HG03575 (cell line): ENCODE results near the gene TRPM3.

Experiments used
- ATAC-seq: cut with Tn5 transposase; IDR thresholded peaks from one replicate; pipeline ENCODE4 v1.9.1; 2021; ENCODE audit not compliant: unreplicated experiment, insufficient number of reproducible peaks, low FRiP score; ENCODE audit errors: extremely low read depth

Gene TRPM3

DNA sequence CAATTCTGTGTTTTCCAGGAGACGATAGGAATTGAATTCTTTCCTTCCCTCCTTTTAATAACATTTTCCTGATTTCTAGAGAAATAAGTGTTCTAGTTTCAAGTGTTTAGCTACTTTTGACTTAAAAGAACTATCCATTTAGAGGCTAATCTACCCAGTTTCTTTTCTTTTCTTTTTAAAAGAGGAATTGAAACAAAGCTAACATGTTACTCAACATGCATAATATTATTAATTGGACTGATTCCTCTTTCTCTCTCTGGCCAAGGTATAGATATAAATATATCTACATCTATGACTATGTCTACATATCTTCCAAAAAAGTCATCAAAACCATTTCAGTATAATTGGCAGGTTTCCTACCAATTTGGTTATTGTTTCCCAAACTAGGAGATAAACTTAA, 309.8 kb downstream of the TRPM3 start:
- ATAC-seq, result peak; percentile 67

DNA sequence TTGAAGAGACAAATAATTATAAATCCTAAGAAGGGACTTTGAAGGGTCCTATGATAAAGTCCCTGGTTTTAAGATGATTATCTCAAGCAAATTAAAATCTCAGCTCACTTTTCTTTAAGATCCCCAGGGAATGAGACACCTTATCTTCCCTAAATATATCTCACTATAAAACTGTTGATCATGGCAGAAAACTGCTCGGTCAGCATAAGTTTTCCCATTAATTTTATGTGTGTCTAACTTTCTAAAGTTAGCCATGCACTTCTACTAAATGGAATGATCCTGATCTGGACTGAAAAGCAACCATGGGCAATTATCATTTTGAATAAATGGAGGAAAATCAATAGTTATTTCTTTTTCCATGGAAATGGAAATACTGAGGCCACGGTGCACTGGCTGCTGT, 314.5 kb downstream of the TRPM3 start:
- no peak for ATAC-seq

DNA sequence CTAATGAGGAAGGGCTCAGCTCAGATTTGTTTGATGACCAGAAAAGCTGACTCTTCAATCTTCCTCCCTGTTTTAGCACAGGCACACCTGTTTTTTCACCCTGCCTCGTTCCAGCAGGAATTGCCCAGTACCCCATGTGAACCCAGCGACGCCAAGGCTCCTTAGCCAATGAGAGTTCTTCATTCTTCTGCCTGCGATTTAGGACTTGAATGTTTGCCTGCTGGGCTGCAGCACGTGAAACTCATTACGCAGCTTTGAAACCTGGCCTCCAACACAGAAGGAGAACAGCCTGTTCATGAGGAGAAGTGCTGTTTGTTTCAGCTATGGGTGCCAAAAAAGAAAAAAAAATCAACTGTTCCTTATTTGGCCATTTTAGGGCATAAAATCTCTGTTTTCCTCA, 315.5 kb downstream of the TRPM3 start:
- no peak for ATAC-seq

DNA sequence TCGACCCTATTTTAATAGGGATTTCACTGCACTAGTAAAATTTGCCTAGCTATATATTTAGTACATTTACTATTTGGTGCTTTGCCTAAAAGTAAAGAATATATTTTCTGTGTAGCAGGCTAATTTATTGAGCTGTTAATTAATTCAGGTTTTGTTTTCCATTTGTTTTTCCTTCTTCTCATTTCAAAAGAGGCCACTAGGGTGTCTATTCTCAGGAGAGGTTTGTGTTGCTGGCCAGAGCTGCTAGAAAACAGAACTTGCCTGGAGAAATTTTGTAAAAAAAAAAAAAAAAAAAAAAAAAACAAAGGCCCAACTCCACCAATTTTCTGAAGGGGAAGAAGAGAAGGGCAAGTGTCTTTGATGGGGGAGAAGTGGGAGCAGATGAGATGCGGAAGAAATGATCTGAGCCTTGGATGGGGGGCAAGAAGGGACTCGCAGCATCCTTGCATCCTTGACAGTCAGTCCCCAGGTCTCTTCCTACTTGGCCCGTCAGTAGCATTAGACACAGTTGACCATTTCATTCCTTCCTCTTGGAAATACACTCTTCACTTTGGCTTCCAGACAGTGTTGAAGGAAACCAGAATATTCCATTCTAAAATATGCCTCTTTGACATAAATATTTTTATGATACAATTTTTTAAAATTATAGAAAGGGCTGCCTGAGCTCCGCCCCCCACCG, 318.5 kb downstream of the TRPM3 start:
- ATAC-seq, result no peak

DNA sequence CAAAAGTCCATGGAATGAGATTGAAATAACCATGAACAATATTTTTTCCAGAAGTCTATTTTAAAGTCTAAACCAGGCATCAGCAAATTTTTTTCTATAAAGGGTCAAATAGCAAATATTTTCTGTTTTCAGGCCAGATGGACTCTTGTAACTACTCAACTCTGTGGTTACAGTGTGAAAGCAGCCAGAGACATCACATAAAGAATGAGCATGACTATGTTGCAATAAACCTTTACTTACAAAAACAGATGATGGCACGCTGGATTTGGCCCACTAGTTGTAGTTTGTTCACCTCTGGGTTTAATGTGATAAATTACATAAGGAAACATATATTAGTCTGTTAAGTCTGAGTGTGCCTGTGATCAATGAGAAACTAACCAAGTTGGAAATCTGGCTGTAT, 319.2 kb downstream of the TRPM3 start:
- ATAC-seq, result no peak

DNA sequence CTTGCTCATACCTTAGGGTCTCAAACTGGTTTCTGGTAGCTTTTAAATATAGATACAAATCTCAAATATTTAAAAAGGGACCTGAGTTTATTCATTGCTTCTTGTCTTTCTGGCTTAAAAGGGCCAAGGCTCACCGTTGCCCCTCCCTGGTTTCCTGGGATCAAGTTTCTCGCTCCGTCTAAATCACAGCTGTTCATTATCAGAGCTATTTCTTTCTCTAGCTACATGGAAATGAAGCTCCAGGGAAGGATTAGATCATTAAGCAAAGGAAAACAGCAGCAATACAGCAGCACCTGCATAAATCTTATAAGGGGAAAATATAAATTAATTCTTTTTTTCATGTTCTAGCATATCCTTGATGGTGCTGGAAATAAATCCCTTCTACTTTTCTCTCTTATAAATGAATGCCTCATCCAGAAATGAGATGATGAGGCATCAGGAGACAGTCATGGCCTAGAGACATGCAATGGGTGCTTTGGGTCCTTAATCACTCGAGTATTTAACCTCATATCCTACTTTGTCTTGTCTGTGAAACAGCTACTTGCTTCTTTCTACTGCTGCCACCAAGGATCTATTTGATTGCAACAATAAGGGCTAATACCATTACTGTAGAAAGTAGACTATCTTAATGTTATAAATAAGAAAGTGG, 320.1 kb downstream of the TRPM3 start:
- ATAC-seq, result no peak

DNA sequence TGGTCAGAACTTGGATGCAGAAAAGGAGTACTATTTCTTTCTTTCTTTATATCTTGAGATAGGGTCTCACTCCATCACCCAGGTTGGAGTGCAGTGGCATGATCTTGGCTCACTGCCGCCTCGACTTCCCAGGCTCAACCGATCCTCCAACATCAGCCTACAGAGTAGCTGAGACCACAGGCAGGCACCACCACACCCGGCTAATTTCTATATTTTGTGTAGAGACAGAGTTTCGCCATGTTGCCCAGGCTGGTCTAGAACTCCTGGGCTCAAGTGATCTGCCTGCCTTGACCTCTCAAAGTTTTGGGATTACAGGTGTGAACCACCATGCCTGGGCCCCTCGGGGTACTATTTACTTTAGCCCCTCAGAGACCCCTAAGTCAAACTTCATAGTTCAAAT, 323.4 kb downstream of the TRPM3 start:
- ATAC-seq, result no peak

DNA sequence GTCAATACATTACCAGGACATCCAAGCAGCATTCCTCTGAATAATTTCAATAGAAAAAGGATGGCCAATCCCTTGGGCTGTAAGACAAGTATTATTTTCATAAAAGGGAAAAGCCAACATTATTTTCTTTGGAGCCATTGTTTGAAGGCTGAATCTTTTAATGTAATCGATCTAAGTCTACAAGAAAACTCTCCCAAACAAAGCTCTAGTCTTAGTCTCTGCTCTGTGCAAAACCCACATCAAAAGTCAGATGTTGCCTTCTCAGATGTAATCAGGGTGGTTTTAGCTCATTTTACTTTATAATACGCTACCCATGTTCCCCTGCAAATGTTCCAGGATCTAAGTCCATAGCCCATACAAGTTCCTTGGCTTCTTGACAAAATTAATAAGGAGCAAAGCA, 325.6 kb downstream of the TRPM3 start:
- no peak for ATAC-seq

DNA sequence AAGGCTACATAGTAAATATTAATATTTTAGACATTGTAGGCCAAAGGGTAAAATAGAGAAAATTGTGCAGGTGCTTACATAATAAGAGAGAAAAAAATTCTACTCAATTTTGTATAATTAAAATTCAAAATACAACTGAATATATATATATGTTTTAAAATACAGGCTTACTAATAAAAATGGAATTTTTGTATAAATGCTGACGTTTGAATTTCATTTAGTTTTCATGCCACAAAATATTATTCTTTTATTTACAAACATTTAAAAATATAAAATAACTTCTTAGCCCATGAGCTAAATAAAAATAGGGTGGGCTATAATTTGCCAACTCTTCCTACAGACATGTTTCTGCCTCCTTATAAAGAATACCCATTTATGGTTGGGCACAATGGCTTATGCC, 328.6 kb downstream of the TRPM3 start:
- no peak for ATAC-seq

DNA sequence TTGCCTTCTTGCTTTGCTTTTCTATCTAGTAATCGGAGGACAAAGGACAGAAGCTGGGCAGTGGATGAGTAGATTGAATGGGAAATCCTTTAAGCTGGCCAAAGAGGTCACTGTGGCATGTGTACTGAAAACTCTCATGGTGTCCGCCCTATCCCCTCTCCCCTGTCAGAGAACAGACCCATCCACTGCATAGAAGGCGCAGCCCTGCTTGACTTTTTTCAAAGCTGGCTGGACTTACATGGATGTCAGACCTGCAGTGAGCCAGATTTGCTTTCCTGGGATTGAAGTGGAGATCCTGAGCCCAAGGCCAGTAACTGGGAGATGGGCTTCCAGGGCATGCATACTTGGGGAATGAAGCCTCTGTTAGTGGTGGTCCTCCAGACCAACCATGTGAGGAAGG, 329.5 kb downstream of the TRPM3 start:
- no peak for ATAC-seq

DNA sequence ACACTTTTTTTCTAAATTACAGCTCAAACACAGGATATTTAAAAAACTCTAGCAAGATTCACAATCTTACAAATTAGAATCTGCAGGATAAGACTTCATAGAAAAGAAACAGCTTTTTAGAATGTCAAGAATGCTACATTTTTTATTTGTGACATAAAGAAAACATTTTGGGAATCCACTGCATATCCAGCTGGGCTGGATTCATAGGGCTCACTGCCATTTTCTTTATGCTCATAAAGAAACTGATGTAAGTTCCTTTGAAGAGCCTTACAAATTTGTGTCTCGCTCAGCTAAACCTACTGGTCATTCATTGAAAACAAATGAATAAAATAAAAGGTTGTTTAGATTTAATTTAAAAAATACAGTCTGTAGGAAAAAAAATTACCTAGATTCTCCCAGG, 332.3 kb downstream of the TRPM3 start:
- no peak for ATAC-seq

DNA sequence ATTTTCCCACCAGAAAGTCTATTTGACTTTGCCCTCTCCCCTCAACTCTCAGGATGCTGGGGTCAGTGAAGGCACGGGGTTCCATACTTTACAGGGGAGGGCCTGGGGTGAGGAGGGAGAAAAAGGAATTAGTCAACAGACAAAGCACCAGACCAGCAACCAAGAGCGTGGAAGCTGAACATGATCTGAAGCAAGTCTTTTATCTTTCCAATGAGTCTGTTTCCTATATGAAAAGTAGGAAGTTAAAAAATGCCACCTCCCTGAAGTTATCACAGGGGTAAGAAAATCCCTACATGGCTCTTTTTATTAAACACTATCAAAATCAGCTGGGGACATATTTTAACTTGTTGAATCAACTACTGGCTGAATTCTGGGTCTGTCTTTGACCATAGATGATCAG, 337.0 kb downstream of the TRPM3 start:
- no peak for ATAC-seq

DNA sequence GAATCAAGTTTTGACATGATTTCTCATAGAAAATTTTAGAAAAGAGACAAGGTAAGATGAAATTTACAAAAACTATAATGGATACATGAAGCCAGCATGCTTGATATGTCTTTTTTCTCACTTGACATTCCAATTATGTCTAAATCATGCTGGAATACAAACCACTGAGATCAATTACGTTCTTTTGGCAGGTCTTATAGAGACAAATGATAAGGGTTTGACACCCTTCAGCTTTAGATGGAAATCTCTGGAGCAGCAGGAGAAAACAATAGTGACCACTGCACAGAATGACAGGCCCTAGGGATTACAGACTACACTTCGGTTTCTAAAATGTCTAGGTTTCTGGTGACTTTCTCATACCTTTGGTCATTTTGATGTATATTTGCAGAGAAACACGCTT, 342.9 kb downstream of the TRPM3 start:
- ATAC-seq, result no peak

DNA sequence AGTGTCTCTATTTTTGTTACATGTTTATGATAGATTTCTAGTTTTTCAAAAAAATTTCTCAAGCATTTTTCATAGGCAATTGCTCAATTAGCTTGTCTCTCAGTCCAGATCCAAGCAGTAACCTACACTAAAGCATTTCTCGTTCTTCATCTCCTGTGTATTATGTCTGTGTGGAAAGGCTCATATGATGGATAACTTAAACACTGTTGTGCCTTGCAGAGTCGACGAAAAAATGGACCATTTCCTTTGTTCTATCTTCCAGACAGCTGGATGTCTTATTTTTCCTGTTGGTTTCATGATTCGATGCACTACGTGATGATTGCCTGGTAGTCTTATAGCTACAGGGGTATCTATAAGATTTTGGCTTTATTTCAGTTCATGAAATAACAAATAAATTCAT, 347.8 kb downstream of the TRPM3 start:
- no peak for ATAC-seq

DNA sequence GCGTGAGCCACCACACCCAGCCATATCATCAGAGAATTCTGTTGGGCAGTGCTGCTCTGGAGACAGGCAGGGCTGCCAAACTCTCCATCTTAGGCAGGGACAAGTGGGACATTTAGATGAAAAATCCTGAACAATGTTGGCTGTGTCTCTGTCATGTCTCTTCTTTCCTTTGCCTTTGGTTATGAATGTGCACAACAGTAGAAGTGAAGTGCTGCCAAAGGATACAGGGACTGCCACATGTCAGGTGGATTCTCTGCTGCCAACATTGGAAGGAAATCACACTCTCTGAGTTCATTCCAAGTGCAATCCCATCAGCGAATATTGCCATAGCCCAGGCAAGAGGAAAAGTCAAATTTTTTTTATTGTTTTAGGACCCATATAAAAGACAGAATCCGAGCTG, 348.8 kb downstream of the TRPM3 start:
- ATAC-seq, result no peak

DNA sequence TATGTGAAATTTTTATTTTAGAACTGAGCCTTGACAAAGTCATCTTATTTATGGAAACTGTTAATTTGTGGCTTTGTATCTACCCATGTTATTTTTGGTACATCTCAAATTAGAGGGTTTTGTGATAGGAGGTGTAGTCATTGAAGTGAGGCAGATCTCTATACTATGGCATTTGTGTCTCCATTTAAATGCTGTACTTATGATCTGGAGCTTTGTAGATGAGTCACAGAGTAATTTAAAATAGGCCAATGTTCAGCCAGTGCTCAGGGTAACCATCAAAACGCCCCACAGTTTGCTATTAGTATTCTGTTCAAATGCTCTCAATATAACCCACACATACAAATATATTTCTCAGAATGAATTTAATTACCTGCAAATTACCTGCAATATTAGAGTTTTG, 355.5 kb downstream of the TRPM3 start:
- ATAC-seq, result no peak

DNA sequence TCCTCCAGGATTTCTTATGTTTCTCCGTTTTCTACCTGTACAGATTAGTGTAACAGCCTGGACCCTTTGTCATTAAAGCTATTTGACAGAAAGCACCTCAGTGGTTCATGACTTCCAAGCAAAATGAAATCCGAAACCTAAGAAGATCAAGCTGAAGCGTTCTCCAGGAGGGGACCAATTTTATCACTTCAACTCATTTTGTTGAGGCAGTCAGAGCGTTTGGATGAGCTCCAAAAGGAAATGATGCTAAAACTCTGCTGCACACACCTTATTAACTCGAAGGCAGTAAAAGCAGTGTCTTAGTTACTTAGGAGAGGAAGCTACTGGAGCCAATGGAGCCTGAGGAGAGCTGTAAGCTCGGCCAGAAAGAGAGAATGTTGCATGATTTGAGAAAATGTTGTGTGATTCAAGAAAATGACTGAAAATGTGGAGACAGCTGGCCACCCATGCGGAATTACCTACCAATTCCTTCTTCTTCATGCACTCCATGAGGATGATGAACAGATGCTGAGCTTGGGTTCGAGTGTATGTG, 360.2 kb downstream of the TRPM3 start:
- ATAC-seq, result no peak

DNA sequence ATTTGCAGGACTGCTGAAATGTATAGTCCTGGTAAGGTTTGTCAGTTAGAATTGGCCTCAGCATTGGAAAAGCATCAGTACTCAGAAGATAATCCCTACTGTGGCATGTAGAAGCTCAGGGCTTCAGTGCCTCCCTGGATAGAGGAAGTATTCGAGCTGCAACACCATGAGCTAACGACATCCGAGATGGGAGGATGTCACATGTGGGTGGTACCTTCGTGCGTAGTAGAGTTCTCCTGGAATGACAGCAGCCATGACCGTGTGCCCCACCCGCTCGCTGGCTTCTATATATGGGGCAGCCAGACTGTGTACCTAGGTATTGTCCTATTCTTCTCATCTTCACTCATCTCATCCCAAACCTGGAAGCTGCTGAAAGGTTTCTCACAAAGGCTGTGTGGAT, 361.2 kb downstream of the TRPM3 start:
- ATAC-seq, result no peak

DNA sequence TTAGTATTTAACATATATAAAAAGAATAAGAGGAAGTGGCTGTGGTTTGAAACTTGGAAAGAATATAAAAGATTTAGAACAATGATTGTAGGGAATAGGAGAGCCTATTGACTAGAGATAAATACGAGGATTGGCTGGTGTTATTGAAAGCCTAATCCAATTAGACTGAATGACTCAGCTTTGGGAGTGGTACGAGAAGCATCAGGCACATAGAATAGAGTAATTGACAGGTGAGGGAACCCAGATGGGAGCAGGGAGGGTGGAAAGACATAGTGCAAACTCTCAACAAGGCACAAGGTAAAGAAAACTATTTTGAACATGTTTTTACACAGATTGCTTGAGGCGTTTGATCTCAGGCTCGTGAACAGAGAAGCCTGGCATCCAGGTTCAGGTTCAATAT, 368.1 kb downstream of the TRPM3 start:
- no peak for ATAC-seq

DNA sequence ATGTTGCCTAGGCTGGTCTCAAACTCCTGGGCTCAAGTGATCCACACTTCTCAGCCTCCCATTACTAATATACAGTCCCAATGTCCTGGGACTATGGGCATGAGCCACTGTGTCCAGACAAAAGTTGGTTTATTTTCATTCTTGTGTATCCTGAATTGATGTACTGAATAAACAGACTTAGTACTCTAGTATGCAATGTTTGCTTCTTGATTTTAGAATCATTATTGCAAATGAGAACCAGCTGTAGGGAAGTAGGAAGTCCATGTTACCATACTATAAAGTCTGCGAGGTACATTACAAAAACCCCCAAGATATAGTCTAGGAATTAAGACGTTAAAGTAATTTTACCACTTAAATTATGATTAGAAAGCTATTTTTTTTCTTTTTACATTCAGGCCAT, 372.4 kb downstream of the TRPM3 start:
- no peak for ATAC-seq

DNA sequence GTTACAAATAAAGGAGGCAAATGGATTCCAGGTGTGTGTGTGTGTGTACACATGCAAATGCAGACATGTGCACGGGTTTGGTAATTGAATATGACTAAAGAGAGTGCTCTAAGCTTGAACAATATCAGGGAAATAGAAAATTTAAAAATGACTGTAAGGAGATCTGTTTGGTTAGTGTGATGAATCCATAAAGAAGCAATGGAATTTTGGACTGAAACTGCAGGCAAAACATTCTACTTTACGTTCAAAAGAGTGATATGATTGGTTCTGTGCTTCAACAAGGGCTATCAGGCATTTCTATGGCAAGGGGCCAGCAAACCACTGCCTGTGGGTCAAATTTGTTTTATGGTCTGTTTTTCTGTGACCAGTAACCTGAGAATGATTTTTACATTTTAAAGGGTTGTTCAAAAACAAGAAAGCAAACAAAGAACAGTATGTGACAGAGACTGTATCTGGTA, 374.1 kb downstream of the TRPM3 start:
- ATAC-seq, result no peak
